OCI-LY7 (cell line): Measurements from ENCODE around the gene AHSA1.
"Not testable (repeated sequence)": the region's sequence is repeated elsewhere in the genome, so short reads cannot be mapped to it uniquely, and the experiment has no call there.

Experiments used
- CTCF ChIP-seq: fragments of 200-600 bp; sonication (generic); conservative IDR thresholded peaks from 2 replicates; pipeline ENCODE4 v1.5.1; 2014; ENCODE audit warnings: mild to moderate bottlenecking, antibody characterized with exemption, low read length, moderate library complexity, mixed read lengths
- EZH2phosphoT487 ChIP-seq: fragments of 200-600 bp; sonication (generic); IDR thresholded peaks from 2 replicates; pipeline ENCODE4 v1.6.1; 2018; ENCODE audit warnings: low read depth, borderline replicate concordance, mild to moderate bottlenecking, mixed run types, antibody characterized with exemption, low read length, moderate library complexity, mixed read lengths

GRCh38 chr14:77416098-77416497 is 41.8 kb upstream of the AHSA1 start:
- not testable (repeated sequence) for TF ChIP-seq CTCF, EZH2phosphoT487
